ENCODE measurements around the gene HSPB9. TPM values are rescaled to one million over a fixed set of nuclear protein-coding genes. Genes with fewer than 3 reads are reported as not detected.

The HSPB9 gene
- total RNA-seq, 2 donors from 2014 or later = not detected

- no peak for DNase-seq
- intact Hi-C loops (cut with DNase I, micrococcal nuclease) = no loop called here
- no peak for ATAC-seq
Measured at GRCh38 chr17:42165751-42166150, 43.1 kb downstream of the HSPB9 start.

GRCh38 chr17:42166196-42166763, 43.7 kb downstream of the HSPB9 start:
- DNase-seq (no peak), ATAC-seq (no peak)
- intact Hi-C loops (cut with DNase I, micrococcal nuclease) = no loop called here

- intact Hi-C loops (cut with DNase I, micrococcal nuclease) = no loop called here
- no peak for ATAC-seq
- no peak for DNase-seq
Measured at GRCh38 chr17:42167807-42168206, 45.2 kb downstream of the HSPB9 start.

GRCh38 chr17:42169351-42169750, 46.7 kb downstream of the HSPB9 start:
- DNase-seq (no peak), ATAC-seq (no peak)
- intact Hi-C loops (cut with DNase I, micrococcal nuclease) = no loop called here

DNA sequence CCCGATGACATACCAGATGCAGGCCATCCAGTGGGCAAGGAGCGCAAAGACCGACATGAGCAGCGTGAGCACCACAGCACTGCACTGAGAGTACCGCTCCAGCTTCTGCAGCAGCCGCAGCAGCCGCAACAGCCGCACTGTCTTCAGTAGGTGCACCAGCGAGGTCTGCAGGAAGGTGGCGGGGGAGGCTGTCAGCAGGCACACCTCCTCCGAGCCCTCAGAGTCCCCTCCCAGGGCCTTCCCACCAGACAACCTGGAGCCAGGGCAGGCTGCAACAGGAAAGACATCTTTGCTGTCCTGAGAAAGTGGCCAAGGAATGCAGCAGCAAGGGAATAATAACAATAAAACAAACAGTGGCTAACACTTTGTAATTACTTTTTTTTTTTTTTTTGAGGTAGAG, 49.2 kb downstream of the HSPB9 start:
- ATAC-seq (no peak), DNase-seq (no peak)
- intact Hi-C loops (cut with DNase I, micrococcal nuclease) = no loop called here

Other genes starting within 250 kb of the HSPB9 start
- 100 to 1,000 TPM in 1 of 2 donors, 10 to 100 TPM in 1; 88.2 to 125 TPM for gene ACLY, start 203.9 kb upstream of the HSPB9 start, total RNA-seq
- gene ODAD4, start 192.2 kb upstream of the HSPB9 start, total RNA-seq = under 1 TPM; 0.12 to 0.20 TPM
- gene CNP, start 156.0 kb upstream of the HSPB9 start, total RNA-seq = 10 to 100 TPM; 45.6 to 53.6 TPM
- gene DNAJC7, start 105.4 kb upstream of the HSPB9 start, total RNA-seq = 10 to 100 TPM; 76.5 to 84.6 TPM
- gene NKIRAS2, start 102.7 kb upstream of the HSPB9 start, total RNA-seq = 10 to 100 TPM; 29.4 to 31.9 TPM
- 1 to 10 TPM; 1.8 to 2.5 TPM for gene C17orf113, start 72.2 kb upstream of the HSPB9 start, total RNA-seq
- gene ZNF385C, start 24.3 kb upstream of the HSPB9 start, total RNA-seq = under 1 TPM; 0.34 to 0.40 TPM
- gene DHX58, start 10.1 kb upstream of the HSPB9 start, total RNA-seq = 10 to 100 TPM; 10.8 to 12.3 TPM
- gene KAT2A, start 1.4 kb upstream of the HSPB9 start, total RNA-seq = 10 to 100 TPM; 23.6 TPM
- 100 to 1,000 TPM; 166 TPM for gene RAB5C, start 32.2 kb downstream of the HSPB9 start, total RNA-seq
- gene KCNH4, start 58.3 kb downstream of the HSPB9 start, total RNA-seq = under 1 TPM; 0.06 TPM
- gene HCRT, start 62.6 kb downstream of the HSPB9 start, total RNA-seq = not detected
- gene GHDC, start 71.7 kb downstream of the HSPB9 start, total RNA-seq = 10 to 100 TPM; 19.2 to 25.2 TPM
- 10 to 100 TPM; 34.2 to 39.2 TPM for gene STAT5B, start 153.6 kb downstream of the HSPB9 start, total RNA-seq
- 10 to 100 TPM; 19.8 to 28.1 TPM for gene STAT5A, start 165.7 kb downstream of the HSPB9 start, total RNA-seq

Measured in left colon (tissue), 2 donors.